ENCODE measurements around the gene GBP3. TPM values are rescaled to one million over a fixed set of nuclear protein-coding genes. Genes with fewer than 3 reads are reported as not detected.
"Not testable (repeated sequence)": the region's sequence is repeated elsewhere in the genome, so short reads cannot be mapped to it uniquely, and the experiment has no call there.

GBP3 gene
- total and polyA plus RNA-seq, 7 experiments from 2014 or later: 11.1 to 39.9 (median 17.7) TPM

DNA sequence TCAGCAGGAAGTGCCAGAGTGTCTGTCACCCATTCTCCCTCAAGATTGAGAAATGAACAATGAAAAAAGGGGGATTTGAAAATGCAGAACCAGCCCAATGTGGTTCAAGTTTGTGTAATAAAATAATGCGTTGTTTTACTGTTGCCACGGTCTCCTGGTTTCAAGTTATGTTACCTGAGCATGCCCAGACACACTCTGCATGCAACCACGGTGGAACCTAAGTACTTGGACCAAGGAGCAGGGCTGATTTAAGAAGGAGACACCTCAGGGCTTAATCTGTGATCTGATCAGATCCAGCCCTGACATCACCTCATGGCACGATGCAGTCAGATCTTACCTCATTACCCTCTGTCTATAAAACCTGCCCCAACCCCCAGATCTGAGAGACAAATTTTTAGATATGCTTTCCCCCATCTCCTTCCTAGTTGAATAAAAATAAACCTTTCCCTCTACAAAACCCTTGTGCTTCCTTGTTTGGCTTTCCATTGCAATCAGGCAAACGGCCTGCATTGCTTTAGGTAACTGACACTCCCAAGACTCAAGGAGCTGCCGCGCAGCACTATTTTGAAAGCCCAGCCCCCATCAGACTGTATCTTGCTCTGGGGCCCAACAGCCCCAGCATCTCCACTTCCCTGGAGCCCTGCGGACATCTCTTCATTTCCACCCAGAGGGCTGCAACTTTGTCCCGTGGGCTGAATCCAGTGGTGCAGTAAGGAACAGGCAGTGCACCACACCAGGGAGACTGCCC, 27.4 kb upstream of the GBP3 start:
- H3K27me3 ChIP-seq (ENCODE audit: control insufficient read depth in 2 of 2, insufficient read depth in 2 of 2, low read length in 2 of 2); H3K4me1 ChIP-seq (ENCODE audit: control insufficient read depth in 2 of 2, insufficient read depth in 2 of 2, low read length in 2 of 2); intact Hi-C loops (cut with micrococcal nuclease); ATAC-seq; DNase-seq; H3K27ac ChIP-seq (ENCODE audit: low read depth, low read length); H3K27me3 Mint-ChIP-seq; H3K9me3 Mint-ChIP-seq; H3K4me3 Mint-ChIP-seq; H3K9me3 ChIP-seq (ENCODE audit: control insufficient read depth in 2 of 3, low read length in 3 of 3); H3K4me3 ChIP-seq (ENCODE audit: low read length): not testable (repeated sequence)
- peaks cover 0 to 20% (median 4%) of the 10 kb centered on the region in 7 donors for H3K4me1 Mint-ChIP-seq
- ChIA-PET CTCF (interaction anchor here (0.6 kb wide), 1 partner anchor 199 kb away, joined by 3 read pairs; no protein-coding TSS in a partner anchor), POLR2A (interaction anchor here (0.6 kb wide), 1 partner anchor 219 kb away, joined by 3 read pairs; no protein-coding TSS in a partner anchor)
- H3K36me3 ChIP-seq (ENCODE audit: control insufficient read depth in 2 of 3, insufficient read depth in 3 of 3, low read length in 3 of 3): peaks cover 22 to 54% (median 24%) of the 10 kb centered on the region in 3 experiments
- peak overlapping the region in 7 of 9 donors; percentile 20 to 78 (median 33) for H3K27ac Mint-ChIP-seq
- peaks cover 5 to 57% (median 36%) of the 10 kb centered on the region in 5 donors for H3K36me3 Mint-ChIP-seq

DNA sequence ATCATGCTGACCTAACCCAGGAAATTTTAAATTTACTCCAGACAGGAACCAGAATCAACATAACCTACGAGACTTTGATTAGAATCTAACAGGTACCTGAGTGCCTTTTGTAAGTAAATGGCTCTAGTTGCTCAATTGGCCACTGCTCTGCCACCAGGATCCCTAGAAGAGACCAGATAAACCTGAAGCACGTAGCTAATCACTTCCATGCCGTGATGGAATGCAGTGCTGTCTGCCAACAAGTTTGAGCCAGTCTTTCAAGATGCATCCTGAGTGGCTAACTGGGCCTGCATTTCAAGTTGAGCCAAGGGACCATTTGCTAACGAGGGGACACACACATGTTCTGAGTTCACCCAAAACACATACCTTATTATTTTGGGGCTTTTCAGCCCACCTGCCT, 26.5 kb upstream of the GBP3 start:
- ATAC-seq; H3K9me3 ChIP-seq (ENCODE audit: control insufficient read depth in 2 of 3, low read length in 3 of 3); H3K27me3 ChIP-seq (ENCODE audit: control insufficient read depth in 2 of 2, insufficient read depth in 2 of 2, low read length in 2 of 2); H3K4me3 Mint-ChIP-seq; H3K27ac ChIP-seq (ENCODE audit: low read depth, low read length); DNase-seq; H3K4me1 ChIP-seq (ENCODE audit: control insufficient read depth in 2 of 2, insufficient read depth in 2 of 2, low read length in 2 of 2); POLR2A ChIA-PET; CTCF ChIA-PET; H3K27me3 Mint-ChIP-seq; H3K4me3 ChIP-seq (ENCODE audit: low read length); intact Hi-C loops (cut with micrococcal nuclease); H3K9me3 Mint-ChIP-seq: not testable (repeated sequence)
- H3K36me3 ChIP-seq (ENCODE audit: control insufficient read depth in 2 of 3, insufficient read depth in 3 of 3, low read length in 3 of 3): peaks cover 17 to 47% (median 24%) of the 10 kb centered on the region in 3 experiments
- Mint-ChIP-seq H3K4me1 (peaks cover 0 to 18% (median 4%) of the 10 kb centered on the region in 7 donors), H3K27ac (peak overlapping the region in 1 of 9 donors; percentile 43), H3K36me3 (peaks cover 5 to 53% (median 38%) of the 10 kb centered on the region in 5 donors)

GRCh38 chr1:89047734-89048133, 25.1 kb upstream of the GBP3 start:
- Mint-ChIP-seq H3K36me3 (peaks cover 0 to 54% (median 35%) of the 10 kb centered on the region in 5 donors), H3K27me3 (no peaks in the 10 kb centered on the region), H3K9me3 (peaks cover 0 to 8% (median 0%) of the 10 kb centered on the region in 11 donors), H3K4me3 (no peak overlapping the region), H3K4me1 (peaks cover 0 to 15% (median 4%) of the 10 kb centered on the region in 7 donors), H3K27ac (peak overlapping the region in 3 of 9 donors; percentile 41 to 71 (median 43))
- intact Hi-C loops (cut with micrococcal nuclease): loop anchor here (2.0 kb wide), 1 partner anchor 25 kb away; the partner anchor contains the start of gene GBP3 (in 2 of the 2)
- peaks cover 5 to 39% (median 10%) of the 10 kb centered on the region in 3 experiments for H3K36me3 ChIP-seq (ENCODE audit: control insufficient read depth in 2 of 3, insufficient read depth in 3 of 3, low read length in 3 of 3)
- H3K27me3 ChIP-seq (ENCODE audit: control insufficient read depth in 2 of 2, insufficient read depth in 2 of 2, low read length in 2 of 2): no peaks in the 10 kb centered on the region
- no peak for ATAC-seq
- peaks cover 0 to 8% (median 0%) of the 10 kb centered on the region in 3 experiments for H3K9me3 ChIP-seq (ENCODE audit: control insufficient read depth in 2 of 3, low read length in 3 of 3)
- CTCF ChIA-PET: interaction anchor here (1.3 kb wide), 1 partner anchor 25 kb away, joined by 4 read pairs; the partner anchor contains the start of gene GBP3
- no peak overlapping the region for H3K4me3 ChIP-seq (ENCODE audit: low read length)
- POLR2A ChIA-PET: interaction anchor here (1.0 kb wide), 1 partner anchor 26 kb away, joined by 3 read pairs; no protein-coding TSS in a partner anchor
- H3K27ac ChIP-seq (ENCODE audit: low read depth, low read length): no peak overlapping the region
- no peaks in the 10 kb centered on the region for H3K4me1 ChIP-seq (ENCODE audit: control insufficient read depth in 2 of 2, insufficient read depth in 2 of 2, low read length in 2 of 2)
- no peak for DNase-seq

DNA sequence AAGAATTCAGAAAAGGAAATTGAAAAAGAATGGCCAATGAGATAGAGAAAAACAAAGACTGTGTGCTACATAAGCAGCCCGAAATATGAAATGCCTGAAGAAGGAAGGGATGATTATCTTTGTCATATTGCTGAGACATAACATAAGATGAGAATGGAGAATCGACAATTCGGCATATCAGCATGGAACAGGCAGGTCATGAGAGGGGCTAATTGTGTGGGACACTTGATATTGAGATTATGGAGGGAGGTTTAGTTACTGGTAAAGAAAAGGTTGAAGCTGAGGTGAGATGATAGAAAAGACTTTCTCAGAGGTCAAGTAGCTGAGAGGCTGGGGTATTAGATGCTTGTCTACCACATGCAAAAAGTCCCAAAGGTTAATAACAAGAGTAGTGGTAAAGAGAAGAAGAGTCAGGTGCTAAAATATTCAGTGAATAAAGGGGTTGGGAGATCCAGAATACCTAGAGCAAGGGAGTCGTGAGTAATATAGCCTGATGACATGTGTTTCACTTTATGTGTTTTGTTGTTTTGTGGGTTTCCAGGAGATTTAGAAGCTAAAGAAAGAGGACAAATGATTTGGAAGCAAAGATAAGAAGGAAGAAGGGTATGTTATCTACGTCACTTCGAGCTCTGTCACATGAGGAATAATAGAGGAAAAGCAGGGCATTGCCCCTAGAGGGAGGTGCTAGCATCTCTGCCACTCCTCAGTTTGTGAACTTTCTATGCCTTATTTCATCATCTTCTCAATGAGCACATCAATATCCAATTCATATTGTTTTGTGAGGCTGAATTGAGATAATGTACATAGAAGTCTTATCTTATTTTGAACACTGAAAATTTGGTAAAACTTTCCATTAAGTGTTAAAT, 23.9 kb upstream of the GBP3 start:
- not testable (repeated sequence) for DNase-seq; H3K27ac ChIP-seq (ENCODE audit: low read depth, low read length); H3K4me3 ChIP-seq (ENCODE audit: low read length); ATAC-seq; H3K9me3 ChIP-seq (ENCODE audit: control insufficient read depth in 2 of 3, low read length in 3 of 3); H3K27me3 ChIP-seq (ENCODE audit: control insufficient read depth in 2 of 2, insufficient read depth in 2 of 2, low read length in 2 of 2); H3K27ac Mint-ChIP-seq; H3K4me3 Mint-ChIP-seq; H3K27me3 Mint-ChIP-seq; H3K4me1 ChIP-seq (ENCODE audit: control insufficient read depth in 2 of 2, insufficient read depth in 2 of 2, low read length in 2 of 2)
- H3K9me3 Mint-ChIP-seq: peaks cover 0 to 15% (median 0%) of the 10 kb centered on the region in 11 donors
- CTCF ChIA-PET: interaction anchor here (0.6 to 1.3 kb wide), 3 partner anchors 24 to 70 kb away, joined by 3 to 4 read pairs (median 3); partner anchors contain the start of gene GBP3
- peaks cover 0 to 15% (median 4%) of the 10 kb centered on the region in 7 donors for H3K4me1 Mint-ChIP-seq
- peaks cover 3 to 29% (median 3%) of the 10 kb centered on the region in 3 experiments for H3K36me3 ChIP-seq (ENCODE audit: control insufficient read depth in 2 of 3, insufficient read depth in 3 of 3, low read length in 3 of 3)
- H3K36me3 Mint-ChIP-seq: peaks cover 0 to 55% (median 39%) of the 10 kb centered on the region in 5 donors
- intact Hi-C loops (cut with micrococcal nuclease): loop anchor here (2.0 kb wide), 1 partner anchor 24 kb away; the partner anchor contains the start of gene GBP3 (in 2 of the 2)
- POLR2A ChIA-PET: interaction anchor here (0.9 kb wide), 1 partner anchor 13 kb away, joined by 3 read pairs; no protein-coding TSS in a partner anchor

- Histone ChIP-seq H3K9me3 (ENCODE audit: control insufficient read depth in 2 of 3, low read length in 3 of 3) (peaks cover 0 to 8% (median 0%) of the 10 kb centered on the region in 3 experiments), H3K27ac (ENCODE audit: low read depth, low read length) (no peak overlapping the region), H3K36me3 (ENCODE audit: control insufficient read depth in 2 of 3, insufficient read depth in 3 of 3, low read length in 3 of 3) (peaks cover 0 to 14% (median 3%) of the 10 kb centered on the region in 3 experiments), H3K27me3 (ENCODE audit: control insufficient read depth in 2 of 2, insufficient read depth in 2 of 2, low read length in 2 of 2) (no peaks in the 10 kb centered on the region), H3K4me3 (ENCODE audit: low read length) (no peak overlapping the region), H3K4me1 (ENCODE audit: control insufficient read depth in 2 of 2, insufficient read depth in 2 of 2, low read length in 2 of 2) (no peaks in the 10 kb centered on the region)
- Mint-ChIP-seq H3K27ac (no peak overlapping the region), H3K27me3 (no peaks in the 10 kb centered on the region), H3K9me3 (peaks cover 0 to 15% (median 2%) of the 10 kb centered on the region in 11 donors), H3K4me3 (no peak overlapping the region), H3K4me1 (peaks cover 0 to 25% (median 15%) of the 10 kb centered on the region in 7 donors), H3K36me3 (peaks cover 0 to 54% (median 32%) of the 10 kb centered on the region in 5 donors)
- intact Hi-C loops (cut with micrococcal nuclease): no loop called here
- no peak for ATAC-seq
- CTCF ChIA-PET: no interaction called here
- POLR2A ChIA-PET: interaction anchor here (0.7 kb wide), 1 partner anchor 814 kb away, joined by 3 read pairs; no protein-coding TSS in a partner anchor
- no peak for DNase-seq
Measured at GRCh38 chr1:89044970-89045721, 22.5 kb upstream of the GBP3 start.

Measured in naive thymus-derived CD4-positive, alpha-beta T cell (primary cell).